ENCODE results near the gene RPL9.

DNA sequence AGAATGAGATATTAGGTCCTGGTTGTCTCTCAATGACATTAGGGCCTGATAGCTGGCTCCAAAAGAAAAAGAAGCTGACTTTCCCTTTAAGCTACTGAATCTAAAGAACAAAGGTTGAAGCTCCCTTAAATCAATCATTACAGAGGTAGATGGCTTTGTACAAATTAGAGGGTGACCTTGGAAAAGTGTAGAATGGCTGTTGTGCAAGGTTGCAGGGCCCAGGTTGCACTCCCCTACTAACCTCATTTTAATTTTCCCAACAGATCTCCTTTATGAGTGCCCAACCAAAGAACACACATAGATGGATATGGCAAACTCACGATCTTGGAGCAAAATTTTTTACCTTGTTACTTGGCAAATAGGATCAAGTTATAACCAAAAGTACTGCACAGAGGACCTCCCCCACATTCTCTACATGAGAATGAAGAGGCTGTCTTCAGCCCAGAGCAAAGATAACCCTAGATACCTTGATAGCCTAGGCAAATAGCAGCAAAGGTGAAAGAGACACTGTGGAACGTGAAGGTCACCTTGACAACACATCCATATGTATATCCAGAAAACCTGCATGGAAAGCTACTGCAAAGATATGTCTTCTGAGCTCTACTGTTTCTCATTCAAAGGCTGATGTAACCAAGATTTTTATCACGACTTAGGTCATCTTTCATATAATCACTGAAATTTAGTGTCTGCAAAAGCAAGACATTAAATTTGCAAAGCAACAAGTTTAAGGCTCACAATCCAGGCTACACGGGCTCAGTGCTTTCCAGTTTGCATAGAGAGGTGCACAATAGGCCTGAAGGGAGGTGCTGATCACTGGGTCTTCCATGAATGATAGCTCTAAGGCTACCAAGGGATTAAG lies 29.0 kb downstream of the RPL9 start:
- TF ChIP-seq, protein P1, sequence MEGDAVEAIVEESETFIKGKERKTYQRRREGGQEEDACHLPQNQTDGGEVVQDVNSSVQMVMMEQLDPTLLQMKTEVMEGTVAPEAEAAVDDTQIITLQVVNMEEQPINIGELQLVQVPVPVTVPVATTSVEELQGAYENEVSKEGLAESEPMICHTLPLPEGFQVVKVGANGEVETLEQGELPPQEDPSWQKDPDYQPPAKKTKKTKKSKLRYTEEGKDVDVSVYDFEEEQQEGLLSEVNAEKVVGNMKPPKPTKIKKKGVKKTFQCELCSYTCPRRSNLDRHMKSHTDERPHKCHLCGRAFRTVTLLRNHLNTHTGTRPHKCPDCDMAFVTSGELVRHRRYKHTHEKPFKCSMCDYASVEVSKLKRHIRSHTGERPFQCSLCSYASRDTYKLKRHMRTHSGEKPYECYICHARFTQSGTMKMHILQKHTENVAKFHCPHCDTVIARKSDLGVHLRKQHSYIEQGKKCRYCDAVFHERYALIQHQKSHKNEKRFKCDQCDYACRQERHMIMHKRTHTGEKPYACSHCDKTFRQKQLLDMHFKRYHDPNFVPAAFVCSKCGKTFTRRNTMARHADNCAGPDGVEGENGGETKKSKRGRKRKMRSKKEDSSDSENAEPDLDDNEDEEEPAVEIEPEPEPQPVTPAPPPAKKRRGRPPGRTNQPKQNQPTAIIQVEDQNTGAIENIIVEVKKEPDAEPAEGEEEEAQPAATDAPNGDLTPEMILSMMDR (IDR thresholded peaks at IDR 0.05): no peak
- no peak for TF ChIP-seq POLR2A (IDR thresholded peaks at IDR 0.05)
- TF ChIP-seq POLR2AphosphoS5 (IDR thresholded peaks at IDR 0.05): no peak
- TF ChIP-seq EP300 (IDR thresholded peaks at IDR 0.05): no peak
